Nephron progenitor cell (in vitro differentiated cells): ENCODE results near the gene PADI2.
"Not testable (repeated sequence)": the region's sequence is repeated elsewhere in the genome, so short reads cannot be mapped to it uniquely, and the experiment has no call there.

Source experiments
- DNase-seq: peaks from one replicate; pipeline ENCODE4 v3.0.0; 2021
- H3K27ac Mint-ChIP-seq: 2 replicates; pipeline ENCODE4 v1.8.0; 2021; ENCODE audit warnings: mild to moderate bottlenecking, moderate library complexity, mixed read lengths
- H3K27me3 Mint-ChIP-seq: 2 replicates; pipeline ENCODE4 v1.8.0; 2021; ENCODE audit warnings: mild to moderate bottlenecking, low read depth, mixed read lengths; ENCODE audit not compliant: poor library complexity
- H3K36me3 Mint-ChIP-seq: 2 replicates; pipeline ENCODE4 v1.8.0; 2021; ENCODE audit warnings: low read depth, mixed read lengths
- H3K4me1 Mint-ChIP-seq: 2 replicates; pipeline ENCODE4 v1.8.0; 2021; ENCODE audit warnings: mixed read lengths
- H3K4me3 Mint-ChIP-seq: 2 replicates; pipeline ENCODE4 v1.8.0; 2021; ENCODE audit warnings: mild to moderate bottlenecking, moderate library complexity, mixed read lengths
- H3K9me3 Mint-ChIP-seq: 2 replicates; pipeline ENCODE4 v1.8.0; 2021; ENCODE audit warnings: mild to moderate bottlenecking, moderate library complexity, mixed read lengths
- TF ChIP-seq, protein P1 (sequence below): fragments of 200-600 bp; sonication (generic); IDR thresholded peaks from 2 replicates; pipeline ENCODE4 v1.5.0; 2021; ENCODE audit warnings: antibody characterized with exemption

The PADI2 gene

DNA sequence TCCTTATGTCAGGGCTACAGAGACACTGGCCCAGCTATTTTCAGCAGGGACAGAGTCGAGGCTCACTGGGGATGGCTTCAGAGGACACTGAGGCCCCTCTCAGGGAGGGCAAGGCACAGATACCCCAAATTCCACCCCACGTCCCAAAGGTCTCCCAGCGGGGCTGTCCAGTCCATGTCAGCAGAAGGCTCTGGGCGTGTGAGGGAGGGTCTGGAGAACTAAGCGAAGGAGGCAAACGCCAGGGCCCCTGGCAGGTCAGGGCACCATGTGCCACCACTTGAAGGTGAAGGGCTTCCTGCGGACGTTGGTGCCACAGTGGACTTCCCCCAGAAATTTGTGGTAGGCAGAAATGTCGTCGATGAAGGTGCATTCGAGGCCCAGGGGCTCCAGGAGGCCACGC, 50.5 kb downstream of the PADI2 start:
- TF ChIP-seq, protein P1, sequence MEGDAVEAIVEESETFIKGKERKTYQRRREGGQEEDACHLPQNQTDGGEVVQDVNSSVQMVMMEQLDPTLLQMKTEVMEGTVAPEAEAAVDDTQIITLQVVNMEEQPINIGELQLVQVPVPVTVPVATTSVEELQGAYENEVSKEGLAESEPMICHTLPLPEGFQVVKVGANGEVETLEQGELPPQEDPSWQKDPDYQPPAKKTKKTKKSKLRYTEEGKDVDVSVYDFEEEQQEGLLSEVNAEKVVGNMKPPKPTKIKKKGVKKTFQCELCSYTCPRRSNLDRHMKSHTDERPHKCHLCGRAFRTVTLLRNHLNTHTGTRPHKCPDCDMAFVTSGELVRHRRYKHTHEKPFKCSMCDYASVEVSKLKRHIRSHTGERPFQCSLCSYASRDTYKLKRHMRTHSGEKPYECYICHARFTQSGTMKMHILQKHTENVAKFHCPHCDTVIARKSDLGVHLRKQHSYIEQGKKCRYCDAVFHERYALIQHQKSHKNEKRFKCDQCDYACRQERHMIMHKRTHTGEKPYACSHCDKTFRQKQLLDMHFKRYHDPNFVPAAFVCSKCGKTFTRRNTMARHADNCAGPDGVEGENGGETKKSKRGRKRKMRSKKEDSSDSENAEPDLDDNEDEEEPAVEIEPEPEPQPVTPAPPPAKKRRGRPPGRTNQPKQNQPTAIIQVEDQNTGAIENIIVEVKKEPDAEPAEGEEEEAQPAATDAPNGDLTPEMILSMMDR, result no peak
- no peak for DNase-seq
- Mint-ChIP-seq H3K36me3 (no peaks in the 10 kb centered on the region), H3K4me3 (no peak overlapping the region), H3K4me1 (peaks cover 5% of the 10 kb centered on the region), H3K9me3 (peaks cover 23% of the 10 kb centered on the region), H3K27ac (no peak overlapping the region), H3K27me3 (peaks cover 11% of the 10 kb centered on the region)

DNA sequence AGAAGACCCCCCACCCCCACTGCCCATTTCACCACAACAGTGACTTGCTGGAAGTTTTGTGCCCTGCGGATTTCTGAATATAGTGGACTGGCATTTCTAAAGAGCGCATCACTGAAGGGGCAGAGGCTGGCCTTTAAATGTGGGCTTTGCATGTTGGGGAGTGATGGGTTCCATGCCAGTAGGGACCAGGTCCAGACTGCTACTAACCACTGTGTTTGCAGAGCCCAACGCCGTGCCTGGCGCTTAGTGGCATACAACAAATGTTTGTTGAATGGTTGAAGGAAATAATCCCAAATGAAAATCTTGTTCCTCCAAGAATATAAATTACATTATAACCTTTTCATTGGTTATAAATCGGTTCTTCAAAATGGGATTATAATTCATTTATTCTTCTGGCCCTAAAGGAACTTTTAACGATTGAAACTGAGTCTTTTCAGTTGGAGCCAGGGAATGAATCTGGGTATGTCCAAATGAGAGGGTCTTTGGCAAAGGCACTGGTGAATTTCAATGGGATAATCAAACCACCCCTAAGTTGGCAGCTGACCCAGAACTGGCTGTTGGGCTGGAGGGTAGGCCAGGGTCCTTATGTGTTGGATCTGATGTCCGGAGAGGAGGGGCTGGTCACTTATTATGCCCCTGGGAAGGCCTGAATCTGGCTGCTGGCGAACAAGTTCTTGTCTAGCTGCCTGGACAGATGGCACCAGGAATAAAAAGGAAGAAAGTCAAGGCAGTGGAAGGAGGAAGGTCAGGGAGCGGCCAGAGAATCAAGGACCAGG, 51.6 kb downstream of the PADI2 start:
- Mint-ChIP-seq H3K36me3 (no peaks in the 10 kb centered on the region), H3K27me3 (peaks cover 14% of the 10 kb centered on the region), H3K4me3 (no peak overlapping the region), H3K27ac (no peak overlapping the region), H3K9me3 (peaks cover 23% of the 10 kb centered on the region), H3K4me1 (peaks cover 5% of the 10 kb centered on the region)
- TF ChIP-seq, protein P1, result no peak
- no peak for DNase-seq

GRCh38 chr1:17067069-17067426, 52.2 kb downstream of the PADI2 start:
- Mint-ChIP-seq H3K9me3 (peaks cover 23% of the 10 kb centered on the region), H3K4me3 (no peak overlapping the region), H3K4me1 (peaks cover 7% of the 10 kb centered on the region), H3K27me3 (peaks cover 14% of the 10 kb centered on the region), H3K36me3 (no peaks in the 10 kb centered on the region), H3K27ac (no peak overlapping the region)
- no peak for DNase-seq
- TF ChIP-seq, protein P1, result no peak

DNA sequence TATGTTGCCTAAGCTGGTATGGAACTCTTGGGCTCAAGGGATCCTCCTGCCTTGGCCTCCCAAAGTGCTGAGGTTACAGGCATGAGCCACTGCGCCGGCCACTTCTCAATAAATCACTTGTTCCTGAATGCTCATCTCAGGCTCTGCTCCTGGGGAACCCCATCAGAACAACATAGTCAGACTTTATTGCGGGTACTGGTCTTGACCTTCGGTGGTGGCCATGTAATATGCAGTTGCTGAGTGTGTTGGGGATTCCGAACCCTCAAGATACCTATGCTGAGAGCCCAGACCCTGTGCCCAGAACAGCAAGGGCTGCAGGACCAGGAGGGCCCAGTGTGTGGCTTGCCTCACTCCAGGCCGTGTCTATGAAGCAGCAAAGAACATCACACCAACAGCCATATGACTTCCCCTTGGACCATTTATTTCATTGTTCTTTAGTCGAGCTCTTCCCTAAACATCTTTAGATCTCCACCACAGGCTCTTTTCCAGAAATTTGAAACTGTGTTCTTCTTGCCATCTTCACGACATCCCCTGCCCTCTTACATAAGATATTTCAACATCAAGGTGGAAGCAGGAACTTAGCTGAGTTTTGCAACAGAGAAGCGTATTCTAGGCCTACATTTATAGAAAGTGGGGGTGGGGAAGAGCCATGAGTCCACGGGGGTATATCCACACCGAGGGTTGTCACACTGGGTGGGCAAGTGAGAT, 52.7 kb downstream of the PADI2 start:
- H3K36me3 Mint-ChIP-seq, result no peaks in the 10 kb centered on the region
- peaks cover 12% of the 10 kb centered on the region for H3K4me1 Mint-ChIP-seq
- peaks cover 23% of the 10 kb centered on the region for H3K9me3 Mint-ChIP-seq
- no peak for DNase-seq
- H3K4me3 Mint-ChIP-seq, result no peak overlapping the region
- H3K27ac Mint-ChIP-seq, result no peak overlapping the region
- TF ChIP-seq, protein P1, result no peak
- peaks cover 18% of the 10 kb centered on the region for H3K27me3 Mint-ChIP-seq

DNA sequence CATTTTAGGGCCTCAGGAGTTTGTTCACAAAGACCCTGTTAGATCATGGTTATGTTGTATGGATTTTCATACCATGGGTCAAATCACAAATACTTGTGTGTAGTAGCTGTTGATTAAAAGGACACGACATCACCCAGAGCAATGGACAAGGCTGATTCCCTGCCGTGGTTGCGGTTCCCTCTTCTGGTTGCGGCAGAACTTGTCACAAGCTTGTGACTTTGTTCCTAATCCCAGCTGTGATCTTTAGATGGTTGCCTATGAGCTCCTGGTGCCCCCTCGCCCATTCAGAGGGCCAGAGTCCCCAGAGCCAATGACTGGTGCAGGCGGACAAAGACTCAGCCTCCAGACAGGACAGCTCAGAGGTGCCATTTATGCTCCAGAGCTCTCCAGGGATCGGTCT, 53.6 kb downstream of the PADI2 start:
- no peak overlapping the region for H3K27ac Mint-ChIP-seq
- H3K27me3 Mint-ChIP-seq, result peaks cover 18% of the 10 kb centered on the region
- peaks cover 15% of the 10 kb centered on the region for H3K4me1 Mint-ChIP-seq
- TF ChIP-seq, protein P1, result no peak
- H3K9me3 Mint-ChIP-seq, result peaks cover 23% of the 10 kb centered on the region
- no peak overlapping the region for H3K4me3 Mint-ChIP-seq
- no peaks in the 10 kb centered on the region for H3K36me3 Mint-ChIP-seq
- DNase-seq, result no peak

DNA sequence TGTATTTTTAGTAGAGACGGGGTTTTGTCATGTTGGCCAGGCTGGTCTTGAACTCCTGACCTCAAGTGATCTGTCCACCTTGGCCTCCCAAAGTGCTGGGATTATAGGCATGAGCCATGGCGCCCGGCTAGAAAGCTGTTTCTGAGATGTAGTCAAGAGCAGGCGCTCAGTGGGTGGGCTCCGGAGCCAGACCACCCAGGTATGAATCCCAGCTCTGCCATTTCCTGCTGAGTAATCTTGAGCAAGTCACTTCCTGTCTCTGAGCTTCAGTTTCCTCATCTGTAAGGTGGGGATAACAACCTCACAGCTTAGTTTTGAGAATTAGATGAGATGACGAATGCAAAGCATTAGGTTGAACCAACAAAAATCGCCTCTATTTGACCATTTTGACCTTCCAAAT, 56.5 kb downstream of the PADI2 start:
- peaks cover 29% of the 10 kb centered on the region for H3K27me3 Mint-ChIP-seq
- peak; percentile 24 for DNase-seq
- not testable (repeated sequence) for H3K36me3 Mint-ChIP-seq, H3K27ac Mint-ChIP-seq, H3K4me3 Mint-ChIP-seq
- peaks cover 23% of the 10 kb centered on the region for H3K9me3 Mint-ChIP-seq
- peaks cover 28% of the 10 kb centered on the region for H3K4me1 Mint-ChIP-seq
